Measurements from ENCODE around the gene DDX27.

Gene DDX27

GRCh38 chr20:49248301-49248700, 29.1 kb downstream of the DDX27 start:
- DNase-seq = no peak

- no peak for DNase-seq
These were observed 29.9 kb downstream of the DDX27 start for GRCh38 chr20:49248879-49249665.

- no peak for DNase-seq
These were observed 33.5 kb downstream of the DDX27 start for GRCh38 chr20:49252556-49253350.

DNA sequence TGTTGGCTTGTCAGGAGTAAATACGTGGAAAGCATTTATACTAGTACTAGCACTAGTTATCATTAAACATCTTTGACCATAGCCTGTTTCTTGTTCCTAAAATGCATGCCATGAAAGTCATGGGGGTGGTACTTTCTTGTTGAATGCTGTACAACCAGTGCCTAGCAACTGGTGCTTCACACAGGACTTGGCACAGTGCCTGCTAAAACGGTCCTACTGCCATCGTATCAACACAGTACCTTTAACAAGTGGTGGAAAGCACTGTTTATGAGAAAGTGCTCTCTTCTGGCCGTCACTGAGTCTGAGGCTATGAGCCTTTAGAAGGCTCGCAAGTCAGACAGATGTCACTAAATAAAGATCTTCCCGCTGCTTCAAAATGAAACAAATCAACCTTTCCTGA, 37.0 kb downstream of the DDX27 start:
- no peak for DNase-seq

DNA sequence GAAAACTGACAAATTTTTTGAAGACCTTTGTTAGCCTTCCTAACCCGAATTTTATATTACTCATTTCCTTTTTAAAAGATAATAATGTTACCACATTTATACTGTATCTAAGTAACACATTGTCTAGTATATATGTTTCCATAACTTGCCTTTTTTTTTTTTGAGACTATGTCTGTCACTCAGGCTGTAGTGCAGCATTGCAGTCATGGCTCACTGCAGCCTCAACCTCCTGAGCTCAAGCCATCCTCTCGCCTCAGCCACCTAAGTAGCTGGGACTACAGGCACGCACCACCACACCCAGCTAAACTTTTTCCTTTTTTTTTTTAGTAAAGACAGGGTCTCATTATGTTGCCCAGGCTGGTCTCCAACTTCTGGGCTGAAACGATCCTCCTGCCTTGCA, 40.1 kb downstream of the DDX27 start:
- DNase-seq = no peak

- no peak for DNase-seq
These were observed 40.6 kb downstream of the DDX27 start for GRCh38 chr20:49259799-49260198.

GRCh38 chr20:49260218-49260617, 41.0 kb downstream of the DDX27 start:
- no peak for DNase-seq

GRCh38 chr20:49261173-49261572, 42.0 kb downstream of the DDX27 start:
- DNase-seq = no peak

DNA sequence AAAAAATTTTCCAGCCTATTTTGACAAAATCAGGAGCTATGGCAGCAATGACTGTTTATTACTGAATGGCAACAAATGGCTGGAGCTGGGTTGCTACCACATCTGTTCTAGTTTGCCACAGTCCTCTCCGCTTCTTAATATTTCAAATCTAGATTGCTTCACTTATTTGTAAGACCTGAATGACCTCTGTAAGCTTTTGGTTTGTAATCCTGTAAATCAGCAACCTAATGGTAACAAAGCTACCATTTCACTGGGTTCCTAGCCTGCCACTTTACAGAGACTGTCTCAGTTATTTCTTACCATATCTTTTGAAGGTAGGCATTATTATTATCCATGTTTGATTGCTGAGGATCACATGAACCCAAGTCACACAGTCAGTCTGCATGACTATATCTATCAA, 43.2 kb downstream of the DDX27 start:
- no peak for DNase-seq

GRCh38 chr20:49267327-49267726, 48.1 kb downstream of the DDX27 start:
- DNase-seq = no peak

DNA sequence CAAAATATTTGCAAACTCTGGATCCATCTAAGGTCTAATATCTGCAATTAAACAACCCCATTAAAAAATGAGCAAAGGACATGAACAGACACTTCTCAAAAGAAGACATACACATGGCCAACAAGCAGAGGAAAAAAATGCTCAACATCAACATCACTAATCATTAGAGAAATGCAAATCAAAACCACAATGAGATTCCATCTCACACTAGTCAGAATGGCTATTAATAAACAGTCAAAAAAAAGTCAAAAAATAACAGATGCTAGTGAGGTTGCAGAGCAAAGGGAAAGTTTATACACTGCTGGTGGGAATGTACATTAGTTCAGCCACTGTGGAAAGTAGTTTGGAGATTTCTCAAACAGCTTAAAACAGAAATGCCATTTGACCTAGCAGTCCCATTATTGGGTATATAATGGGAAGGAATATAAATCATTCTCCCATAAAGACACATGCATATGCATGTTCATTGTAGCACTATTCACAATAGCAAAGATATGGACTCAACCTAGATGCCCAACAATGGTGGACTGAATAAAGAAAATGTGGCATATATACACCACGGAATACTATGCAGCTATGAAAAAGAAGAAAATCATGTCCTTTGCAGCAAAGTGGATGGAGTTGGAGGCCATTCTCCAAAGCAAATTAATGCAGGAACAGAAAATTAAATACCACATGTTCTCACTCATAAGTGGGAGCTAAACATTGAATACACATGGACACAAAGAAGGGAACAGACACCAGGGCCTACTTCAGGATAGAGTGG, 49.6 kb downstream of the DDX27 start:
- no peak for DNase-seq

DNA sequence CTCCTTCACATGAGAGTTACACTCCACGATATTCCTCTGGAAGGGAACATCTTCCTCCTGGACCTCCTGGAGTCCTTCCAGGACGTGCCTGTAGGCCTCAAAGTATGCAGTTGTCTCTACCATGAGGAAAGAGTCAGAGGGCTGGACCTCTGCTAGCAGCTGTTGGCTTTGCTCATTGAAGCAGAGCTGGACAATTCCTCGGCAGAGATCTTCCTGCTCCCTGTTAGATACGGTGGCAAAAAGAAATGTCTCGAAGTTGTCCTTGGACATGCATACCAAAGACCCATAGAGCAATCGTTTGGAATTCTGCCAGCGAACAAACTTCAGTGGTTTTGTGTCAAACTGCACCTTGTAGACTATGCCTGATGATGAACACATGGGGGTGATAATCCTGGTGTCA, 51.0 kb downstream of the DDX27 start:
- DNase-seq = no peak

DNA sequence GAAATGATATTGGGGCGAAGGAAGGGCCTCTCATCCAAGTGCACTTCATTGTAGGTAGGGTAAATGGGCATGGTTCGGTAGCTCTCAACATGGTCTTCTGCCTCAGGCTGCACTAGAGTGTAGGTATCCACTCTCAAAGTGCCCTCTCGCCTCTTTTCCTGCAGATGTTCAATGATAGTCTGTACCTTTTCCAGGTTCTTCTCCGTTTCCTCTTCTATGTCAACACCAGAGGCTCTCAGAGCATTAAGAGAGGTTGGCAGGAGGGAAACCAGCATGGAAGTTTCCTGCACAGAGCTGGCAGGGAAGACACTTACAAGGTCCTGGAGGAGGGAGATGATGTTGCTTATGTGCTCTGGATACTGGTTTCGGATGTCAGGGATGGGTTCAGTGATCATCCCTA, 51.5 kb downstream of the DDX27 start:
- DNase-seq = no peak

DNA sequence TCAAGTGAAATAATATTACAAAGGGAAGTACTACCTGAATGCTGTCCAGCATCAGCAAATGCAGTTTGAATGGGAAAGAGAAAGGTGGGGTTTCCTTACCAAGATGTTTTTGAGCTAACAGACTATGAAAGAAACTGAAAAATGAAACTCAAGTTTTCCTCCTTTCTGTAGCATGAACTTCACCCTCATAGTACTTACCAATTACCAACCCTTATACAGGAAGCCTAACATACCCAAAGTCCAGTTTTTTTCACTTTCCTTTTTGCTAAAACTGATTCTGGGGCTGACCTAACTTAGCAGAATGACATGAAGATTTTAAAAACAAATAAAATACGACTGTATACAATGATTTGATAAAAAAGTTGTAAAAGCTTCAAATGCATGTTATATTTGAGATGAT, 53.4 kb downstream of the DDX27 start:
- DNase-seq = no peak

DNA sequence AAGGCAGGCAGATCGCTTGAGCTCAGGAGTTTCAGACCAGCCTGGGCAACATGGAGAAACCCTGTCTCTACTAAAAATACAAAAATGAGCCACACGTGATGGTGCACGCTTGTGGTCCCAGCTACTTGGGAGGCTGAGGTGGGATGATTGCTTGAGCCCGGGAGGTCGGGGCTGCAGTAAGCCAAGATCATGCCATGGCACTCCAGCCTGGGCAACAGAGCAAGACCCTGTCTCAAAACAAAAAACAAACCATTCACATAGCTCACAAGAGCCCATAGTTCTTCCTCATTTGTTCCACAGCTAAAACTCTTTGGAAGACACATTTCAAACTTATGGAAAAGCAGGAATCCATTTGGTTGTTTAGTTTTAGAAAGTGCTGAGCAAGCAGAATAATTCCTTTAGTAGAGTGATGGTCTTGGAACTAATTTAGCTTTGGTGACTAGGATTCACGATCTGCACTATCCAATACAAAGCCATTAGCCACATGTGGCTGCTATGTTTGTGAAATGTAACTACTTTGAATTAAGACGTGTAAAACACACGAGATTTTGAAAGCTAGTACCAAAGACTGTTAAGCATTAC, 54.6 kb downstream of the DDX27 start:
- DNase-seq = no peak

DNA sequence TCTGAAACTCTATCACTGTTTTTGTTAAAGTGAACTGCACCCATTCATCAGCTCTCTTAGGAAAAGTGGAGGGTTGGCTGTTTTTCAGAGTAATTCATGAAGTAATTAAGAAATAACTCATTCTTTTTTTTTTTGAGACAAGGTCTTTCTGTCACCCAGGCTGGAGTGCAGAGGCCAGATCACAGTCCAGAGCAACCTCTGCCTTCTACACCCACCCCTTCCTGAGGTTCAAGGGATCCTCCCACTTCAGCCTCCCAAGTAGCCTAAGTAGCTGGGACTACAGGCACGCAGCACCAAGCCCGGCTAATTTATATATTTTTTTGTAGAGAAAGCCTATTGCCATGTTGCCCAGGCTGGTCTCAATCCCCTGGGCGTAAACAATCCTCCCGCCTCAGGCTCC, 56.0 kb downstream of the DDX27 start:
- no peak for DNase-seq

DNA sequence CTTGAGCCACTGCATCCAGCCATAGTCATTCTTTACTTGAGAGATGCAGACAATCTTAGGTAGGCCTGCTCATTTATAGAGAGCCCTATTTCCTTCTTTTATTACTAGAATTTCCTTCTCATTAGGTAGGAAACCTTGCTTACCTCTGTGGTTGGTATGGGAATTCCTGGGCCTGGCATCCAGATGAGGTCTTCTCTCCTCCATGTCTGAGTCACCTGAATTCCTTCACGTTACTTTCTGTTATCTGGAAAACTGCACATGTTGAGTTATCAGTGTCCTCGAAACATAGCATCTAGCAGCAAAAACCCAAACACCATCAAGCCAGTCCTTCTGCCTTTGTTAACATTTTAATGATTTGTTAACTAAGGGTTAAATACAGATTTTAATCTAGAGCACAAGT, 56.4 kb downstream of the DDX27 start:
- no peak for DNase-seq

DNA sequence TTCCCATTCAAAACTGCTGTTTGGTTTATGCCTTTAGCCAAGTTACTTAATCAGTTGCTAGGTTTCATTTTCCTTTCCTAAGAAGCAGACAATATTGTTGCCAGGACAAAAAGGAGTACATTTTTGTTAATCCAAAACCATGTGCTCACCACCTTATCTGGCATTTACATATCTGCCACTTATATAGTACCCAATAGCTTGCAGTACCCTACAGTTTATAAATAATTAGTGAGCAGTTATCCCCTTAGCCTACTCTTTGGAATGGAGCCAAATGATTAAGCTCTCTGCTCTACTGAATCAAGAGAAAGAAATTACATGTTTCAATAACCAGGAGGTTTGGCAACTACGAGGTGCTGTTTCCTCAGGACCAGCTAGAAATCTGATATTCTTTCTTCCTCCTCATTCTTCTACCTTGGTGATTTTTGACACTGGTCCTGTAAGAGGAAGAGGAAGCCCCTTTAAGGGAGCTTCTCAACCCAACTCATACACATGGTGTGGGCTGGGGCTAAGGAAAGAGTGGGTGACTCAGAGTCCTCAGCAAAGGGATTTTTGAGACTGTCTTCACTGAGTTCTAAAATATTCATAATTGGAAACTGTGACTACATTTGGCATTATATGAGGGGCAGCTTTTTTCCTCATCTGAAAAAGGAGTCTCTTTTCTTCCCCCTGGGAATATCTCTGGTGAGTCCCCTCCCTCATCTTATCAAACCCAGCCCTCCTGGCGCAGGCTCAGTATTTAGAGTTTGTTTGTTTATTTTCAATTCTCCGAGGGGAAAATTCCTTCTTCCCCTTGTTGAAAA, 57.1 kb downstream of the DDX27 start:
- peak; percentile 37 for DNase-seq

DNA sequence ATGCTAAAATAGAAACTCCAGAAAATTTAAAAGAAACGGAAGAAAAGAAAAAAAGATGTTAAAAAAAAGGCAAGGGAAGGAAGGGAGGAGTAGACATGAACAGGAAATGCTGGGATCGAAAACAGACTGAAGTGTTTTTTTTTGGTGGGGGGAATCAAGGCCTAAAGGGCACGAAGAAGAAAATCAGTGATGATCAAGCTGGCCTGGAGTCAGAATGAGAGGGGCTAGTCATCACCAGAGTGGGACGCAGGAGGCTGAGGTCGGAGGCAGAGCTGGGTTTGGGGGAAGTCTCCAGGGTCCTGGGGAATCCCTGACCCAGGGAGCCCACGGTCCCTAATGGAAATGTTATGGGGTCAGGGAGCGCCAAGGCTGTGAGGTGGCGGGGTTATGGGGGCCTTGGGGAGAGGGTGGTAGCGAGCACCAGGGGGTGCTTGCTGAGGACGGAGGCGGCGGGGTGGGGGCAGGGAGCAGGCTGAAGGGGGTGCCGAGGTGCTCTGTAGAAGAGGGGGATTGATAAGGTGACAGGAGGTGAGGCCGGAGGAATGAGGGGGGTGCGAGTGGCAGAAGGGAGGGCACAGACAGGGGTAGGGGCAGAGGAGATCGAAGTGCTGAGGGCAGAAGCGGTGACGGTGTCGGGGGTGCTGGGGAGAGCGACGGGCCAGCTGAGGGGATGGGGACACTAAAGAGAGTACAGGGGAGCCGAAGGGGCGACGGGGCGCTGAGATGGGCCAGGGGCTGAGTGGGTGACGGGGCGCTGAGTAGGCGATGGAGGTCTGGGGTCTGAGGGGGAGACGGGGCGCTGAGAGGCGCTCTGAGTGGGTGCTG, 58.0 kb downstream of the DDX27 start:
- DNase-seq = peak; percentile 40

GRCh38 chr20:49277786-49278035, 58.5 kb downstream of the DDX27 start:
- no peak for DNase-seq

Measured in right kidney (tissue), 1 donor.